ENCODE data around the gene SAP130.
"Not testable (repeated sequence)": the region's sequence is repeated elsewhere in the genome, so short reads cannot be mapped to it uniquely, and the experiment has no call there.

SAP130 gene

GRCh38 chr2:127913808-127914457 is 113.9 kb downstream of the SAP130 start:
- no peak for TF ChIP-seq CTCF (conservative IDR thresholded peaks at IDR 0.05; ENCODE audit: low read depth)
- no peak for DNase-seq (ENCODE audit: low spot score)
- no peak overlapping the region for H3K27ac ChIP-seq
- ChIA-PET POLR2A (ENCODE audit: low non-redundant PET) (no interaction called here), CTCF (interaction anchor here (0.7 kb wide), 1 partner anchor 619 kb away, joined by 5 read pairs; no protein-coding TSS in a partner anchor)

- no peak for DNase-seq (ENCODE audit: low spot score)
- TF ChIP-seq CTCF (conservative IDR thresholded peaks at IDR 0.05; ENCODE audit: low read depth) = no peak
- ChIA-PET POLR2A (ENCODE audit: low non-redundant PET) (no interaction called here), CTCF (no interaction called here)
- no peak overlapping the region for H3K27ac ChIP-seq
Observed at GRCh38 chr2:127911737-127912136, 116.1 kb downstream of the SAP130 start.

DNA sequence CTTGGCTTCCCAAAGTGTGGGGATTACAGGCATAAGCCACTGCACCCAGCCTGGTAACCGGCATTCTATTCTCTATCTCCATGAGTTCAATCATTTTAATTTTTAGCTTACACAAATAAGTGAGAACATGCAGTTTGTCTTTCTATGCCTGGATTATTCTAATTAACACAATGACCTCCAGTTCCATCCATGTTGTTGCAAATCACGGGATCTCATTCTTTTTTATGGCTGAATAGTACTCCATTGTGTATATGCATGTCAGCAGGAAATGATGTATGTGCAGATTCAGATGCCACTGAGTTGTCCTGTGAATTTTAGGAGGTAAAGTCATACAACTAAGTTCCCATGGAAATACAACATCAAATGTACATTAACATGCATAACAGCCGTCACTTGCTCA is 117.4 kb downstream of the SAP130 start:
- CTCF ChIA-PET = no interaction called here
- DNase-seq (ENCODE audit: low spot score) = no peak
- no peak for TF ChIP-seq CTCF (conservative IDR thresholded peaks at IDR 0.05; ENCODE audit: low read depth)
- POLR2A ChIA-PET (ENCODE audit: low non-redundant PET) = no interaction called here
- H3K27ac ChIP-seq = no peak overlapping the region

DNA sequence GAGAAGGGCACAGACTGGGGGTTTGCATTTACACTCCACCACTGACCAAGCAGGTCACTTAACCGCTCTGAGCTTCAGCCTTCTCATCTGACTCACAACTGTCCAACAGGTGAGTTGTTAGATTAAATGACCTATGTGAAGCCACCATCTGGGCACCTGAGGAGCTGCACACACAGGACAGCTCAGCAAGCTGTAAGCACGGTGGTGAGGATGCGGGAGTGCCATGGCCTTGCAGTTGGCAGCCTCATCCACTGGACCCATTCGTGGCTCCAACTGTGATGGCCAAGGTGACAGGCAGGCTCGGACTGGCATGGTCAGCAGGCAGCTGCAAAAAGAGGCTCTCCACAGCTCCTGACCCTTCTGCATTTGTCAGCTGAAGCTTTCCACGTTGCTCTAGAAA is 118.8 kb downstream of the SAP130 start:
- ChIA-PET POLR2A (ENCODE audit: low non-redundant PET) (interaction anchor here (0.5 kb wide), 1 partner anchor 14 kb away, joined by 4 read pairs; no protein-coding TSS in a partner anchor), CTCF (interaction anchor here (0.6 to 0.8 kb wide), 2 partner anchors 385 to 1897 kb away, joined by 3 to 5 read pairs; no protein-coding TSS in a partner anchor)
- no peak for DNase-seq (ENCODE audit: low spot score)
- H3K27ac ChIP-seq = no peak overlapping the region
- TF ChIP-seq CTCF (conservative IDR thresholded peaks at IDR 0.05; ENCODE audit: low read depth) = no peak

- H3K27ac ChIP-seq; POLR2A ChIA-PET (ENCODE audit: low non-redundant PET); CTCF ChIA-PET; DNase-seq (ENCODE audit: low spot score): not testable (repeated sequence)
Observed at GRCh38 chr2:127907733-127908400, 120.0 kb downstream of the SAP130 start.

- TF ChIP-seq CTCF (conservative IDR thresholded peaks at IDR 0.05; ENCODE audit: low read depth) = no peak
- no peak for DNase-seq (ENCODE audit: low spot score)
- no peak overlapping the region for H3K27ac ChIP-seq
- POLR2A ChIA-PET (ENCODE audit: low non-redundant PET) = interaction anchor here (0.6 kb wide), 1 partner anchor 24 kb away, joined by 4 read pairs; no protein-coding TSS in a partner anchor
- CTCF ChIA-PET = no interaction called here
Observed at GRCh38 chr2:127906206-127906926, 121.5 kb downstream of the SAP130 start.

Measured in RWPE1 (cell line).